ENCODE results near the gene OPN5. TPM values are rescaled to one million over a fixed set of nuclear protein-coding genes. Genes with fewer than 3 reads are reported as not detected.

The OPN5 gene
- total and polyA plus RNA-seq, 12 donors, result 0.15 to 1.1 (median 0.35) TPM; not detected in 3

DNA sequence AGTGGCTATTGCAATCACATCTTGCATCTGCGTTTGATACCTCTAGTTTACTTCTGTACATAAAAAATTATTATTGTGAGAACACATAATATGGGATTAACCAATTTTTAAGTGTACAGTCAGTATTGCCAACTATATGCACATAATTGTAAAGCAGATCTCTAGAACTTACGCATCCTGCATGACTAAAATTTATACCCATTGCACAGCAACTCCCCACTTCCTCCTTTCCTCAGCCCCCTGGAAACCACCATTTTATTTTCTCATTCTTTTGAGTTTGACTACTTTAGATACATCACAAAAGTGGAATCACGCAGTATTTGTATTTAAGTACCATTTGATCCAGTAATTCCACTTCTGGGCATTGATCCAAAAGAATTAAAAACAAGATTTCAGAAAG, 19.3 kb upstream of the OPN5 start:
- H3K4me3 ChIP-seq, result no peak overlapping the region
- WGBS, 2 donors, result 93 to 94% methylated on average over 3 of the region's 3 CpGs
- H3K36me3 ChIP-seq, result no peaks in the 10 kb centered on the region
- no peaks in the 10 kb centered on the region for H3K4me1 ChIP-seq
- intact Hi-C loops (cut with DNase I), result no loop called here
- DNase-seq, result no peak
- peaks cover 0 to 15% (median 0%) of the 10 kb centered on the region in 11 donors for H3K9me3 ChIP-seq
- TF ChIP-seq, protein P1, sequence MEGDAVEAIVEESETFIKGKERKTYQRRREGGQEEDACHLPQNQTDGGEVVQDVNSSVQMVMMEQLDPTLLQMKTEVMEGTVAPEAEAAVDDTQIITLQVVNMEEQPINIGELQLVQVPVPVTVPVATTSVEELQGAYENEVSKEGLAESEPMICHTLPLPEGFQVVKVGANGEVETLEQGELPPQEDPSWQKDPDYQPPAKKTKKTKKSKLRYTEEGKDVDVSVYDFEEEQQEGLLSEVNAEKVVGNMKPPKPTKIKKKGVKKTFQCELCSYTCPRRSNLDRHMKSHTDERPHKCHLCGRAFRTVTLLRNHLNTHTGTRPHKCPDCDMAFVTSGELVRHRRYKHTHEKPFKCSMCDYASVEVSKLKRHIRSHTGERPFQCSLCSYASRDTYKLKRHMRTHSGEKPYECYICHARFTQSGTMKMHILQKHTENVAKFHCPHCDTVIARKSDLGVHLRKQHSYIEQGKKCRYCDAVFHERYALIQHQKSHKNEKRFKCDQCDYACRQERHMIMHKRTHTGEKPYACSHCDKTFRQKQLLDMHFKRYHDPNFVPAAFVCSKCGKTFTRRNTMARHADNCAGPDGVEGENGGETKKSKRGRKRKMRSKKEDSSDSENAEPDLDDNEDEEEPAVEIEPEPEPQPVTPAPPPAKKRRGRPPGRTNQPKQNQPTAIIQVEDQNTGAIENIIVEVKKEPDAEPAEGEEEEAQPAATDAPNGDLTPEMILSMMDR (IDR thresholded peaks at IDR 0.05), result no peak
- no peak for ATAC-seq
- no peak overlapping the region for H3K27ac ChIP-seq
- H3K27me3 ChIP-seq, result no peaks in the 10 kb centered on the region

DNA sequence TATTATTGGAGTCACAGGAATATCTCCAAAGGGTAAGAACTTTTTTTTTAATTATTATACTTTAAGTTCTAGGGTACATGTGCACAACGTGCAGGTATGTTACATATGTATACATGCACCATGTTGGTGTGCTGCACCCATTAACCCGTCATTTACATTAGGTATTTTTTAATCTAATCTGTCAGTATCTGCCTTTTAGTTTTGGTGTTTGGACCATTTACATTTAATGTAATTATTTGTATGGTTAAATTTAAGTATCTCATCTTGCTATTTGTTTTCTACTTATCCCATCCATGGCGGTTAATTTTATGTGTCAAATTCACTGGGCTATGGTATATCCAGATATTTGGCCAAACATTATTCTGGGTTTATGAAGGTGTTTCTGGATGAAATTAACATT, 15.4 kb upstream of the OPN5 start:
- Histone ChIP-seq H3K27me3 (no peaks in the 10 kb centered on the region), H3K36me3 (no peaks in the 10 kb centered on the region), H3K4me1 (no peaks in the 10 kb centered on the region), H3K27ac (no peak overlapping the region), H3K9me3 (peaks cover 0 to 15% (median 0%) of the 10 kb centered on the region in 11 donors), H3K4me3 (no peak overlapping the region)
- 89 to 91% methylated on average over 3 of the region's 3 CpGs for WGBS, 2 donors
- DNase-seq (no peak), ATAC-seq (no peak)
- intact Hi-C loops (cut with DNase I), result no loop called here
- TF ChIP-seq, protein P1 (IDR thresholded peaks at IDR 0.05), result no peak

DNA sequence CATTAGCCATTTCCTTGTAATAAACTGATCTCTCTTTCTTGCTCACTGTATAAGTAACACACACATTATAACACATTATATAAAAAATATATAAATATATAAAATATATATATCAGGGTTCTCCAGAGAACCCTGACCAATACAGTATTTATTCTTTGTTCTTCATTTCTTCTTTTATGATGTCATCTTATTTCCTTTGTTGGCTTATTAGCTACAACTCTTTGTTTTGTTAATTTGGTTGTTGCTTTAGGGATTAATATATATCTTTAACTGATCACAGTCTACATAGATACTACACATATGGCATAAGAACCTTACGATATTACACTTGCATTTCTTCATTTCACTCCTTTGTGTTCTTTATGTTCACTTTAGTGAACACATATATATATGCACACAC, 14.7 kb upstream of the OPN5 start:
- 0 to 47% methylated on average over 1 of the region's 1 CpG for WGBS, 2 donors
- Histone ChIP-seq H3K36me3 (no peaks in the 10 kb centered on the region), H3K27ac (no peak overlapping the region), H3K4me3 (no peak overlapping the region), H3K27me3 (no peaks in the 10 kb centered on the region), H3K4me1 (no peaks in the 10 kb centered on the region), H3K9me3 (peaks cover 0 to 15% (median 0%) of the 10 kb centered on the region in 11 donors)
- DNase-seq, result no peak
- TF ChIP-seq, protein P1 (IDR thresholded peaks at IDR 0.05), result no peak
- no peak for ATAC-seq
- intact Hi-C loops (cut with DNase I), result no loop called here

DNA sequence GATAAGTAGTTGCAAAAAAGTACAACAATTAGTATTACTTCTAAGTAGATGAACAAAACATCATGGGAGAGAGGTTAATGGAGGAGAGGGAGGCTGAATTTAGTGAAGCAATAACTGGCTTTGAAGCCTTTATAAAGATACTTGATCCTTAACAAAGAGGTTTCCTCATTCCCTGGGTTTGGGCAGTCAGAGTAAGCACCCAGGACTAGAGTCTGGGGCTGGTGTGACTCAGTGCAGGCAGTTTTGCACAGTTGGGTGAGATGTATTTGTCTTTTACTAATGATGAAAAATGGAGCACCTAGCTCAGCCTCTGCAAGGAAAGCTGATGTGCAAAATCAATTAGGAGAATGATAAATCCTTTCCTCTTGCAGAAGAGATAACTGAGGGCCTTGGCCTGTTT, 11.8 kb upstream of the OPN5 start:
- Histone ChIP-seq H3K4me1 (no peaks in the 10 kb centered on the region), H3K27me3 (no peaks in the 10 kb centered on the region), H3K4me3 (no peak overlapping the region), H3K9me3 (peaks cover 0 to 15% (median 0%) of the 10 kb centered on the region in 11 donors), H3K36me3 (no peaks in the 10 kb centered on the region), H3K27ac (no peak overlapping the region)
- TF ChIP-seq, protein P1 (IDR thresholded peaks at IDR 0.05), result no peak
- intact Hi-C loops (cut with DNase I), result loop anchor here in 2 of 10 donors (10.0 kb wide), 1 partner anchor 355 kb away; no protein-coding TSS in a partner anchor
- ATAC-seq, result no peak
- no peak for DNase-seq

Measured in heart right ventricle (tissue), 16 donors.